Endothelial cell of umbilical vein (primary cell): ENCODE results near the gene DDX31. TPM values are rescaled to one million over a fixed set of nuclear protein-coding genes. Genes with fewer than 3 reads are reported as not detected.

Source experiments
- BruUV-seq: library from RNA; stranded (reverse); fragments of 400-500 nt; replicated peaks from 2 replicates; lab custom pipeline; 2021; lab: Mats Ljungman, UMichigan
- CTCF ChIA-PET: fragments of 300-600, 350-600 bp; sonication (Branson Sonifier 250); formaldehyde crosslinking; loops from one replicate; lab custom pipeline; 2021; ENCODE audit warnings: antibody characterized with exemption, inconsistent platforms; lab: Charles Lee
- POLR2A ChIA-PET: fragments of 300-600, 350-600 bp; sonication (Branson Sonifier 250); formaldehyde crosslinking; loops from one replicate; lab custom pipeline; 2021; ENCODE audit warnings: antibody characterized with exemption, inconsistent platforms; lab: Charles Lee
- DNase-seq: peaks from one replicate; pipeline ENCODE4 v3.0.0-alpha.2; 2011; ENCODE audit warnings: low read depth, low spot score
- FAIRE-seq: peaks from 2 replicates; lab custom pipeline; 2011; peaks lifted over from hg19 to GRCh38; lab: Jason Lieb, UNC
- H2AFZ ChIP-seq: 2 replicates; pipeline ENCODE4 v1.6.0; 2012; ENCODE audit warnings: low read depth, low read length, control low read depth, inconsistent platforms
- H3K27ac ChIP-seq: 2 replicates; pipeline ENCODE4 v1.5.1; 2011; ENCODE audit warnings: low read depth, mild to moderate bottlenecking, control low read depth, low read length, moderate library complexity; ENCODE audit not compliant: insufficient read depth
- H3K27me3 ChIP-seq, 2 experiments: 2 replicates each; pipeline versions ENCODE4 v1.6.0 to v1.6.1; 2011; ENCODE audit warnings: low read length in 2 of 2, mixed read lengths in 1 of 2; ENCODE audit not compliant: control insufficient read depth in 2 of 2, insufficient read depth in 2 of 2
- H3K36me3 ChIP-seq, 2 experiments: 2 replicates in 1 of 2; 3 replicates in 1 of 2; pipeline ENCODE4 v1.5.1; 2011; ENCODE audit warnings: low read length in 2 of 2, mild to moderate bottlenecking in 1 of 2, moderate library complexity in 1 of 2; ENCODE audit not compliant: control insufficient read depth in 2 of 2, insufficient read depth in 2 of 2; ENCODE audit errors: extremely low read depth in 1 of 2
- H3K4me1 ChIP-seq: 3 replicates; pipeline ENCODE4 v1.5.1; 2011; ENCODE audit warnings: mild to moderate bottlenecking, low read length; ENCODE audit not compliant: control insufficient read depth, insufficient read depth; ENCODE audit errors: extremely low read depth
- H3K4me2 ChIP-seq: 2 replicates; pipeline ENCODE4 v1.6.1; 2011; ENCODE audit warnings: low read length, control low read depth, mixed read lengths; ENCODE audit not compliant: insufficient read depth
- H3K4me3 ChIP-seq, 3 experiments: fragments of 200-600 bp in 1 of 3; sonication (generic), shearing (Covaris generic) in 1 of 3; replicated peaks in 1 of 3; 2 replicates each; pipeline ENCODE4 v1.5.1; 2011 to 2016; ENCODE audit warnings: control low read depth in 3 of 3, low read length in 3 of 3, mild to moderate bottlenecking in 2 of 3, inconsistent platforms in 1 of 3, low read depth in 1 of 3, moderate library complexity in 1 of 3; ENCODE audit not compliant: insufficient read depth in 1 of 3
- H3K79me2 ChIP-seq: 2 replicates; pipeline ENCODE4 v1.6.0; 2012; ENCODE audit warnings: low read length, inconsistent platforms; ENCODE audit not compliant: control insufficient read depth, insufficient read depth
- H3K9ac ChIP-seq: replicated peaks from 2 replicates; pipeline ENCODE3; 2011; ENCODE audit warnings: low read length, control low read depth; ENCODE audit not compliant: insufficient read depth; ENCODE audit errors: extremely low read depth
- H3K9me1 ChIP-seq: replicated peaks from 3 replicates; pipeline ENCODE4 v1.6.0; 2011; ENCODE audit warnings: mild to moderate bottlenecking, low read length; ENCODE audit not compliant: control insufficient read depth, insufficient read depth; ENCODE audit errors: extremely low read depth
- H3K9me3 ChIP-seq: replicated peaks from 2 replicates; pipeline ENCODE4 v1.5.1; 2012; ENCODE audit warnings: low read length, inconsistent platforms; ENCODE audit not compliant: control insufficient read depth, insufficient read depth
- H4K20me1 ChIP-seq: replicated peaks from 2 replicates; pipeline ENCODE3; 2011; ENCODE audit warnings: mild to moderate bottlenecking, low read length; ENCODE audit not compliant: control insufficient read depth, insufficient read depth; ENCODE audit errors: extremely low read depth
- EZH2 ChIP-seq: IDR thresholded peaks from 2 replicates; pipeline ENCODE4 v1.6.1; 2012; ENCODE audit warnings: borderline replicate concordance, low read depth, mild to moderate bottlenecking, moderate library complexity, low read length, inconsistent platforms; ENCODE audit not compliant: severe bottlenecking
- FOS ChIP-seq: IDR thresholded peaks from 2 replicates; pipeline ENCODE4 v1.6.1; 2011; ENCODE audit warnings: mild to moderate bottlenecking, low read length, moderate library complexity, borderline replicate concordance; ENCODE audit not compliant: insufficient read depth
- GATA2 ChIP-seq: IDR thresholded peaks from 2 replicates; pipeline ENCODE4 v1.7.0; 2011; ENCODE audit warnings: low read depth, mild to moderate bottlenecking, moderate library complexity, mixed read lengths, low read length; ENCODE audit not compliant: insufficient read length, insufficient read depth
- JUN ChIP-seq: IDR thresholded peaks from 2 replicates; pipeline ENCODE4 v1.6.1; 2011; ENCODE audit warnings: borderline replicate concordance, low read depth; ENCODE audit not compliant: insufficient read length, insufficient read depth
- MYC ChIP-seq: IDR thresholded peaks from one replicate; pipeline ENCODE4 v1.6.1; 2011; ENCODE audit warnings: mild to moderate bottlenecking, low read depth, low read length
- POLR2A ChIP-seq: IDR thresholded peaks from 2 replicates; pipeline ENCODE4 v1.6.1; 2012; ENCODE audit warnings: low read depth, mild to moderate bottlenecking, control low read depth, low read length
- POLR2AphosphoS5 ChIP-seq: IDR thresholded peaks from 2 replicates; pipeline ENCODE4 v1.6.1; 2012; ENCODE audit warnings: low read depth, mild to moderate bottlenecking, control low read depth, low read length, moderate library complexity; ENCODE audit not compliant: insufficient read depth
- dilution Hi-C: fragments of 300-500 bp; cut with MboI; formaldehyde crosslinking; loops from one replicate; pipeline ENCODE4 v1.15.0; 2019; ENCODE audit warnings: low sequenced_read_pairs; ENCODE audit not compliant: extremely low pct_ligation_motif_present
- intact Hi-C: fragments of 100-400 bp; cut with micrococcal nuclease; formaldehyde crosslinking; loops from one replicate; pipeline ENCODE4 v1.10.0; 2022
- polyA plus RNA-seq, 4 experiments: library from polyadenylated mRNA; depleted of rRNA in 3 of 4; stranded (reverse) in 3 of 4; unstranded in 1 of 4; fragments of >200 nt; gene quantifications; 2 replicates each; pipeline versions ENCODE4 v1.2.1 to v1.2.3, GENCODE V29; 2011 to 2012; ENCODE audit warnings: missing spikeins in 1 of 4
- total RNA-seq: library from RNA; stranded (reverse); gene quantifications from 2 replicates; pipeline ENCODE4 v1.2.3, GENCODE V29; 2021
- TF ChIP-seq, protein P1 (sequence below), 2 donors: IDR thresholded peaks; 1 replicate in 1 of 2; 2 replicates in 1 of 2; pipeline ENCODE4 v1.5.1; 2011; ENCODE audit warnings: low read length in 2 of 2, mild to moderate bottlenecking in 2 of 2, moderate library complexity in 2 of 2, control low read depth in 1 of 2, inconsistent platforms in 1 of 2, low read depth in 1 of 2; ENCODE audit not compliant: insufficient read depth in 1 of 2; ENCODE audit errors: extremely low read depth in 1 of 2
- TF ChIP-seq, protein P2 (sequence below): IDR thresholded peaks from 2 replicates; pipeline ENCODE4 v1.6.1; 2011; ENCODE audit not compliant: insufficient read depth, insufficient read length

Gene DDX31
- total and polyA plus RNA-seq, 2 donors (not counting 3 experiments of a cell fraction or from before 2014, with no cell fraction given): 8.0 to 16.3 TPM

DNA sequence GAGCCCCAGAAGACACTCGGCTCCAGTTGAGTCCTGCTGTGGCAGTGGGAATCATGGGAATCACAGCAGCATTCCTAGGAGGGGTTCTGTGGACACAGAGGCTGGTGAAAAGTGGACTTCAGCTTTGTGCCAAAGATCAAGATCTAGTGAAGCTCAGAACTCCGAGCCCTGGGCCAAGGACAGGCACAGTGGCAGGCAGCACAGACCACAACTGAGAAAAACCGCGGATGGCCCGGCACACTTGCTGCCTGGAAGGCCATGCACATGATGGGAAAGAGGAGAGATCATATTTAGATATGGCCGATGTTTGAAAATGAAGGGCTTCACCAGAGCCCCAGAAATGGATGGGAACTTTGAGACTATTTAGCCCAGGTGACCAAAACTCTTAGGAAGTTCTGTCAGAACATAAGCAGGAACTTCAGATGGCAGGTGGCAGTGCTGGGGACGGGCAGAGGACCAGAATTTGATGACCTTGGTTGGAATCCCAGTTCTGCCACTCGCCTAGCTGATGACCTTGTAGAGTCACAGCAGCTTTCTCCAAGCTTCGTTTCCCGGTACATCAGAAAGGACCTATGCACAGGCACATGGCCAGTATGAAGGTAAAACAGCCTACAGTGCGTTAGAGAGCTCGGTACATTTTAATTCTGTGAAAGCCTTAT lies 69.3 kb downstream of the DDX31 start:
- H3K27ac ChIP-seq: no peak overlapping the region
- FAIRE-seq: no peak
- no peak overlapping the region for H3K9ac ChIP-seq
- no peaks in the 10 kb centered on the region for H3K27me3 ChIP-seq
- no peaks in the 10 kb centered on the region for H3K9me1 ChIP-seq
- no peaks in the 10 kb centered on the region for H3K9me3 ChIP-seq
- no peaks in the 10 kb centered on the region for H3K4me1 ChIP-seq
- CTCF ChIA-PET: interaction anchor here (1.3 kb wide), 1 partner anchor 11 kb away, joined by 4 read pairs; no protein-coding TSS in a partner anchor
- H4K20me1 ChIP-seq: no peaks in the 10 kb centered on the region
- H2AFZ ChIP-seq: no peak overlapping the region
- POLR2A ChIA-PET: no interaction called here
- dilution Hi-C loops (no loop called here), intact Hi-C loops (no loop called here)
- TF ChIP-seq, protein P1, sequence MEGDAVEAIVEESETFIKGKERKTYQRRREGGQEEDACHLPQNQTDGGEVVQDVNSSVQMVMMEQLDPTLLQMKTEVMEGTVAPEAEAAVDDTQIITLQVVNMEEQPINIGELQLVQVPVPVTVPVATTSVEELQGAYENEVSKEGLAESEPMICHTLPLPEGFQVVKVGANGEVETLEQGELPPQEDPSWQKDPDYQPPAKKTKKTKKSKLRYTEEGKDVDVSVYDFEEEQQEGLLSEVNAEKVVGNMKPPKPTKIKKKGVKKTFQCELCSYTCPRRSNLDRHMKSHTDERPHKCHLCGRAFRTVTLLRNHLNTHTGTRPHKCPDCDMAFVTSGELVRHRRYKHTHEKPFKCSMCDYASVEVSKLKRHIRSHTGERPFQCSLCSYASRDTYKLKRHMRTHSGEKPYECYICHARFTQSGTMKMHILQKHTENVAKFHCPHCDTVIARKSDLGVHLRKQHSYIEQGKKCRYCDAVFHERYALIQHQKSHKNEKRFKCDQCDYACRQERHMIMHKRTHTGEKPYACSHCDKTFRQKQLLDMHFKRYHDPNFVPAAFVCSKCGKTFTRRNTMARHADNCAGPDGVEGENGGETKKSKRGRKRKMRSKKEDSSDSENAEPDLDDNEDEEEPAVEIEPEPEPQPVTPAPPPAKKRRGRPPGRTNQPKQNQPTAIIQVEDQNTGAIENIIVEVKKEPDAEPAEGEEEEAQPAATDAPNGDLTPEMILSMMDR (IDR thresholded peaks at IDR 0.05; ENCODE audit: extremely low read depth in 1 of 2, insufficient read depth in 1 of 2, low read depth in 1 of 2, low read length in 2 of 2): no peak
- TF ChIP-seq JUN (no peak), EZH2 (no peak), POLR2AphosphoS5 (no peak), FOS (no peak), POLR2A (no peak), MYC (no peak), GATA2 (no peak)
- TF ChIP-seq, protein P2, sequence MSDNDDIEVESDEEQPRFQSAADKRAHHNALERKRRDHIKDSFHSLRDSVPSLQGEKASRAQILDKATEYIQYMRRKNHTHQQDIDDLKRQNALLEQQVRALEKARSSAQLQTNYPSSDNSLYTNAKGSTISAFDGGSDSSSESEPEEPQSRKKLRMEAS: no peak
- H3K36me3 ChIP-seq: peaks cover under 1 to 2% of the 10 kb centered on the region in 2 experiments
- no peak for DNase-seq
- H3K4me2 ChIP-seq: no peak overlapping the region
- no peaks in the 10 kb centered on the region for H3K79me2 ChIP-seq
- no TSS peak for BruUV-seq
- no peak overlapping the region for H3K4me3 ChIP-seq
